ENCODE results near the gene ADGRG7. TPM values are rescaled to one million over a fixed set of nuclear protein-coding genes. Genes with fewer than 3 reads are reported as not detected.

ADGRG7 gene
- polyA plus RNA-seq, 1 donor (not counting 4 experiments of a cell fraction or from before 2014, with no cell fraction given) = 0.03 TPM

DNA sequence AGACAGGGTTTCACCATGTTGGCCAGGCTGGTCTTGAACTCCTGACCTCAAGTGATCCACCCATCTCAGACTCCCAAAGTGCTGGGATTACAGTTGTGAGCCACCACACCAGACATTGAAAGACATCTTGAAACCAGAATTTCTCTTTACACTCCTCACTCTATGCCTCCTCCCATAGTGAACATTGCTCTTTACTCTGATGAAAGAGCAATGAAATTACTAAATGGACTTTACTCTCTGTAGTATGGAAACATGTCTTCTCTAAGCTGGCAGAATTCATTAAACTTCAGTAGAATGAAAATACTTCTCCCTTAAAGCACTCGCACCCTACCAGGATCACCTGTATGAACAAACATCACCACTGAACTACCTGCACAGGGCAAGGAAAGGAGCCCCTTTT lies 72.1 kb downstream of the ADGRG7 start:
- Histone ChIP-seq H3K27ac (ENCODE audit: control insufficient read depth, insufficient read depth, low read length) (no peak overlapping the region), H3K27me3 (ENCODE audit: control insufficient read depth, extremely low read depth, insufficient read depth, low read length) (no peaks in the 10 kb centered on the region), H3K9me3 (ENCODE audit: control insufficient read depth, low read depth, low read length) (no peaks in the 10 kb centered on the region), H4K20me1 (ENCODE audit: control insufficient read depth, extremely low read depth, insufficient read depth, low read length) (no peaks in the 10 kb centered on the region), H3K9me1 (ENCODE audit: control insufficient read depth, extremely low read depth, insufficient read depth, low read length) (no peaks in the 10 kb centered on the region), H3K4me1 (ENCODE audit: control insufficient read depth, extremely low read depth, insufficient read depth, low read length) (no peaks in the 10 kb centered on the region), H3K36me3 (ENCODE audit: control insufficient read depth in 2 of 2, extremely low read depth in 1 of 2, insufficient read depth in 2 of 2, low read length in 2 of 2) (no peaks in the 10 kb centered on the region), H3K4me3 (ENCODE audit: control insufficient read depth in 2 of 3, extremely low read depth in 1 of 3, insufficient read depth in 2 of 3, low read depth in 1 of 3, low read length in 3 of 3) (no peak overlapping the region), H3K9ac (ENCODE audit: control insufficient read depth, extremely low read depth, insufficient read depth, low read length) (no peak overlapping the region), H2AFZ (ENCODE audit: control insufficient read depth, low read length) (no peak overlapping the region), H3K4me2 (ENCODE audit: control insufficient read depth, extremely low read depth, insufficient read depth, low read depth, low read length) (no peak overlapping the region), H3K79me2 (ENCODE audit: control insufficient read depth, insufficient read depth, low read length) (no peaks in the 10 kb centered on the region)
- TF ChIP-seq, protein P1, sequence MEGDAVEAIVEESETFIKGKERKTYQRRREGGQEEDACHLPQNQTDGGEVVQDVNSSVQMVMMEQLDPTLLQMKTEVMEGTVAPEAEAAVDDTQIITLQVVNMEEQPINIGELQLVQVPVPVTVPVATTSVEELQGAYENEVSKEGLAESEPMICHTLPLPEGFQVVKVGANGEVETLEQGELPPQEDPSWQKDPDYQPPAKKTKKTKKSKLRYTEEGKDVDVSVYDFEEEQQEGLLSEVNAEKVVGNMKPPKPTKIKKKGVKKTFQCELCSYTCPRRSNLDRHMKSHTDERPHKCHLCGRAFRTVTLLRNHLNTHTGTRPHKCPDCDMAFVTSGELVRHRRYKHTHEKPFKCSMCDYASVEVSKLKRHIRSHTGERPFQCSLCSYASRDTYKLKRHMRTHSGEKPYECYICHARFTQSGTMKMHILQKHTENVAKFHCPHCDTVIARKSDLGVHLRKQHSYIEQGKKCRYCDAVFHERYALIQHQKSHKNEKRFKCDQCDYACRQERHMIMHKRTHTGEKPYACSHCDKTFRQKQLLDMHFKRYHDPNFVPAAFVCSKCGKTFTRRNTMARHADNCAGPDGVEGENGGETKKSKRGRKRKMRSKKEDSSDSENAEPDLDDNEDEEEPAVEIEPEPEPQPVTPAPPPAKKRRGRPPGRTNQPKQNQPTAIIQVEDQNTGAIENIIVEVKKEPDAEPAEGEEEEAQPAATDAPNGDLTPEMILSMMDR (optimal IDR thresholded peaks at IDR 0.05 in 1 of 3, IDR thresholded peaks at IDR 0.05 in 1 of 3, conservative IDR thresholded peaks at IDR 0.05 in 1 of 3; ENCODE audit: extremely low read depth in 1 of 3, insufficient read depth in 2 of 3, low read length in 3 of 3) = no peak
- no peak for TF ChIP-seq EZH2 (IDR thresholded peaks at IDR 0.05; ENCODE audit: low read length)
- dilution Hi-C loops (cut with MboI; ENCODE audit: extremely low pct_ligation_motif_present, low sequenced_read_pairs) = no loop called here
- FAIRE-seq (no peak), DNase-seq (ENCODE audit: low read depth, low spot score) (no peak)

DNA sequence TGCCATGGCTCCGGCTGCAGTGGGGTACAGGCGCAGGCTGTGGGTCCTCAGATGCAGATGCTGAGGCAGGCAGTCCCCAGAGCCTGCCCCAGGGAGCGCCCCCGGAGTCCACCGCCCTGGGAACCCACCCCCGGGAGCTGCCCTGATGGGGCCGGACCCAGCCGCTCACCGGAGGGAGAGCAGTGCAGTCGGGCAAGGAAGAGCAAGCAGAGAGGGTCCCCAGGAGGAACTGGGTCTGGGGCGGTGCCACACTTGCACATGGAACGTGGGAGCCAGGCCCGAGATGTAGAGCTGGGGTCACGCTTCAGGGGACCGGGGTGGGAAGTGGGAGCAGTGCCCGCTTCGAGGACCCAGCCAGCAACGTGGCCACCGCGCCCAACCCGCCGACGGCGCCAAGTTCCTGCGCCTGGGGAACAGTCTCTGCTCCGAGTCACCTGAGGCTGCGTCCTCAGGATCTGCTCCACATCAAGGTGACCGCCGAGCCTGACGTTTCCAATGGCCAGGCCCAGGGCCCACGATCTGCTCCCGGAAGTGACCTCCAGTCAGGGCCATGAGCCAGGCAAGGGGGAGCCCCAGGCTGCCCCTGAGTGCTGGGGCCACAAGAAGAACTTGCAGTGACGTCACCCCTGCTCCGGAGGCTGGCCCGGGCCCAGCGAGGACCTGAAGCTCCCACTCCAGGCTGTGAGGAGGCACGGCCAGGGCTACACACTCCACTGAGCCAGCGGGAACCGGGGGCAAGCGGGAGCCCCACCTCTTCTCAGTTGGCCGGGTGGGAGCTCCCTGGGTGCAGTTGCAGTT lies 72.9 kb downstream of the ADGRG7 start:
- no peaks in the 10 kb centered on the region for H4K20me1 ChIP-seq (ENCODE audit: control insufficient read depth, extremely low read depth, insufficient read depth, low read length)
- H3K4me3 ChIP-seq (ENCODE audit: control insufficient read depth in 2 of 3, extremely low read depth in 1 of 3, insufficient read depth in 2 of 3, low read depth in 1 of 3, low read length in 3 of 3) = no peak overlapping the region
- no peak overlapping the region for H2AFZ ChIP-seq (ENCODE audit: control insufficient read depth, low read length)
- H3K79me2 ChIP-seq (ENCODE audit: control insufficient read depth, insufficient read depth, low read length) = no peaks in the 10 kb centered on the region
- H3K27ac ChIP-seq (ENCODE audit: control insufficient read depth, insufficient read depth, low read length) = no peak overlapping the region
- no peaks in the 10 kb centered on the region for H3K9me1 ChIP-seq (ENCODE audit: control insufficient read depth, extremely low read depth, insufficient read depth, low read length)
- no peaks in the 10 kb centered on the region for H3K36me3 ChIP-seq (ENCODE audit: control insufficient read depth in 2 of 2, extremely low read depth in 1 of 2, insufficient read depth in 2 of 2, low read length in 2 of 2)
- H3K9me3 ChIP-seq (ENCODE audit: control insufficient read depth, low read depth, low read length) = no peaks in the 10 kb centered on the region
- no peak overlapping the region for H3K4me2 ChIP-seq (ENCODE audit: control insufficient read depth, extremely low read depth, insufficient read depth, low read depth, low read length)
- dilution Hi-C loops (cut with MboI; ENCODE audit: extremely low pct_ligation_motif_present, low sequenced_read_pairs) = no loop called here
- TF ChIP-seq, protein P1 (optimal IDR thresholded peaks at IDR 0.05 in 1 of 3, IDR thresholded peaks at IDR 0.05 in 1 of 3, conservative IDR thresholded peaks at IDR 0.05 in 1 of 3; ENCODE audit: extremely low read depth in 1 of 3, insufficient read depth in 2 of 3, low read length in 3 of 3) = no peak
- no peak for TF ChIP-seq EZH2 (IDR thresholded peaks at IDR 0.05; ENCODE audit: low read length)
- FAIRE-seq = no peak
- H3K4me1 ChIP-seq (ENCODE audit: control insufficient read depth, extremely low read depth, insufficient read depth, low read length) = no peaks in the 10 kb centered on the region
- no peak for DNase-seq (ENCODE audit: low read depth, low spot score)
- H3K27me3 ChIP-seq (ENCODE audit: control insufficient read depth, extremely low read depth, insufficient read depth, low read length) = no peaks in the 10 kb centered on the region
- no peak overlapping the region for H3K9ac ChIP-seq (ENCODE audit: control insufficient read depth, extremely low read depth, insufficient read depth, low read length)

Data from keratinocyte (primary cell).